Lower leg skin (tissue), 3 donors: ENCODE measurements around the gene CSF3.

Source experiments
- CTCF ChIP-seq, 3 donors: fragments of 450-650 bp; IDR thresholded peaks; one replicate each; pipeline ENCODE4 v1.5.1; 2016; ENCODE audit warnings: antibody characterized with exemption in 3 of 3, mild to moderate bottlenecking in 3 of 3, moderate library complexity in 2 of 3
- POLR2A ChIP-seq, 2 donors: fragments of 450-650 bp; IDR thresholded peaks; one replicate each; pipeline ENCODE4 v1.6.1; 2016 to 2017; ENCODE audit warnings: antibody characterized with exemption in 2 of 2, mild to moderate bottlenecking in 1 of 2, moderate library complexity in 1 of 2

DNA sequence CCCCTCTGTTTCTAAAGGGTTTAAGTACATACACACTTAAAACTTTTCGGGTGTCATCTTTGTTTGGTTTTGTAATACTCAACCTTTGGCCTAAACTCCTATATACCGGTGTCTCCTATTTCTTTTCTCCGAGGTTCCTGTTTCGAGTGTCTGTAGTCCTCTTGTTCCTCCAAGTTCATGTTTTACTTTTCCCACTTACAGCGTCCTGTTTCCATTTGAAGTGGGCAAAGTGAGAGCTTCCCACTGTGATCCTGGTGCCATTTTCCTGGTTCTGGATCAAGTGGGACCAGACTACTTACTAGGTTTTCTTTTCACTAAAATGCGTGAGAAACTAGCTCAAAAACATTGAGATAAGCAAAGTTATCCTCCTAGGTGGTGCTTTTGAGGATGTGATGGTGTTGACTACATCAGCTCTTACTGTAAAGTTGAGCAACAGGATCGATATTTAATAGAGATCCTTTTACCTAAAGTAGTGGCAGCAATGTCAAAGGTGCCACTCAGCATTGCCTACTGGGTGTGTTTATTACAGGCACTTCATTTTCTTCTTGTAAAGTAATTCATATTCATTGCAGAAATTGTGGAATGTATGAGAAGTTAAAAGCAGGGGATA lies 33.4 kb upstream of the CSF3 start:
- no peak for TF ChIP-seq CTCF (IDR thresholded peaks at IDR 0.05)
- no peak for TF ChIP-seq POLR2A (IDR thresholded peaks at IDR 0.05)
